GM21515 (cell line): ENCODE results near the gene INTS14.
A peak's percentile ranks its signal among the peaks of the same experiment; 100 is the strongest.
"Not testable (repeated sequence)": the region's sequence is repeated elsewhere in the genome, so short reads cannot be mapped to it uniquely, and the experiment has no call there.

Experiments
- ATAC-seq: cut with Tn5 transposase; IDR thresholded peaks from one replicate; pipeline ENCODE4 v1.9.1; 2021; ENCODE audit not compliant: unreplicated experiment

INTS14 gene

GRCh38 chr15:65631503-65631902 is 20.6 kb upstream of the INTS14 start:
- ATAC-seq: no peak

- ATAC-seq: no peak
Measured at GRCh38 chr15:65630760-65631159, 19.8 kb upstream of the INTS14 start.

- no peak for ATAC-seq
Measured at GRCh38 chr15:65629548-65629947, 18.6 kb upstream of the INTS14 start.

GRCh38 chr15:65626856-65627255 is 15.9 kb upstream of the INTS14 start:
- ATAC-seq: no peak

GRCh38 chr15:65623103-65623502 is 12.2 kb upstream of the INTS14 start:
- no peak for ATAC-seq

- ATAC-seq: no peak
Measured at GRCh38 chr15:65621638-65622037, 10.7 kb upstream of the INTS14 start, which contains the start of gene SLC24A1. SLC24A1 (plus strand) TSS chr15:65621938; CDS start chr15:65624081, 2,143 bp downstream.

GRCh38 chr15:65620833-65621232 is 9.9 kb upstream of the INTS14 start:
- no peak for ATAC-seq

GRCh38 chr15:65619626-65620290 is 8.8 kb upstream of the INTS14 start:
- ATAC-seq: no peak

- ATAC-seq: no peak
Measured at GRCh38 chr15:65618560-65619109, 7.7 kb upstream of the INTS14 start.

- not testable (repeated sequence) for ATAC-seq
Measured at GRCh38 chr15:65615887-65616286, 5.0 kb upstream of the INTS14 start.

- ATAC-seq: no peak
Measured at GRCh38 chr15:65612949-65613744, 2.2 kb upstream of the INTS14 start.

GRCh38 chr15:65612616-65612946 is 1.6 kb upstream of the INTS14 start:
- ATAC-seq: no peak

GRCh38 chr15:65611888-65612615 is 1.1 kb upstream of the INTS14 start:
- no peak for ATAC-seq

GRCh38 chr15:65603559-65603958 is 7.4 kb downstream of the INTS14 start:
- ATAC-seq: no peak

- ATAC-seq: no peak
Measured at GRCh38 chr15:65603134-65603533, 7.8 kb downstream of the INTS14 start.

GRCh38 chr15:65599677-65600076 is 11.3 kb downstream of the INTS14 start:
- ATAC-seq: no peak

- ATAC-seq: no peak
Measured at GRCh38 chr15:65598468-65598867, 12.5 kb downstream of the INTS14 start.

GRCh38 chr15:65595960-65596359 is 15.0 kb downstream of the INTS14 start:
- no peak for ATAC-seq

- ATAC-seq: no peak
Measured at GRCh38 chr15:65587094-65587493, 23.8 kb downstream of the INTS14 start.

GRCh38 chr15:65584241-65584640 is 26.7 kb downstream of the INTS14 start:
- ATAC-seq: no peak

- peak; percentile 56 for ATAC-seq
Measured at GRCh38 chr15:65583701-65584100, 27.2 kb downstream of the INTS14 start.

GRCh38 chr15:65580287-65580686 is 30.6 kb downstream of the INTS14 start:
- ATAC-seq: no peak
